ENCODE data around the gene CALB2. TPM values are rescaled to one million over a fixed set of nuclear protein-coding genes. Genes with fewer than 3 reads are reported as not detected.

Gene CALB2
- total and polyA plus RNA-seq, 2 of the 13 experiments (the other 11 are each of a cell fraction or from before 2014, with no cell fraction given): 0.37 to 0.40 TPM

DNA sequence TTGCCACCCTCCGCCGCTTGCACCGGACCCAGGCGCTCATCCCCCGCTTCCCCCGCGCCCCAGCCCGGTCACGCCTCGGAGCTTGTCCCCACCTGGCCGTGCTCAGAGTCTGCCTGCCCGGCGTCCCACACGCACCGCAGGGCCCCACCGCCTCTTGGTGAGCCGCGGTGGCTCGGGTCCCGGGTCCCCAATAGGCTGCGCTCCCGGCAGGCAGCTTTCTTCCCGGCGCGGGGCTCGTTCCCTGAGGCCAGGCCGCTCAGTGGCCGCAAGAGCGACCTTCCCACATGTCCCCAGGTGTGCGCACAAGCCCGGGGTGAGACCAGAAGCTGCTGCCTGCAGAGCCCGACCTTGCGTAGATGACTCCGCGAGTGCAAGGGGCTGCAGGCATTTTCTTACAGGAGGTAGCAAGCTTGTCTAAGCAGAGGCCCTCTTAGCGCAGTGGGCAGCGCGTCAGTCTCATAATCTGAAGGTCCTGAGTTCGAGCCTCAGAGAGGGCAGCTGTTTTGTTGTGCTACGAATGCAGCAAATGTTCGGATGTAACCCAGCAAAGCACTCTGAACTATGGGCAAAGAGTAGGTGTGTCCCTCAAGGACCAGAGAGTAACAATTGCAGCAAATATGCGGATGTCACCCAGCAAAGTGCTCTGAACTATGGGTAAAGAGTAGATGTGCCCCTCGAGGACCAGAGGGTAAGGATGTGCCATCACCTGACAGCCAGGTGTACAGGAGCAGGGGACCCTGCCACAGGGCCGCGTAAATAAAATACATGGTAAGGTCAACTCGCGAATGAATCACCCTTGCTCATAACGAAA lies 67.8 kb downstream of the CALB2 start (continued):
- peak; percentile 55; the same call in 1 of the 2 replicates for TF ChIP-seq NR1H2 (CRISPR knock-in tag; IDR thresholded peaks at IDR 0.05; ENCODE audit: borderline replicate concordance, low read depth)
- TF ChIP-seq ZNF234 (CRISPR knock-in tag; conservative IDR thresholded peaks at IDR 0.05): peak; percentile 91; the same call in 1 of the 2 replicates
- TF ChIP-seq, protein P1, sequence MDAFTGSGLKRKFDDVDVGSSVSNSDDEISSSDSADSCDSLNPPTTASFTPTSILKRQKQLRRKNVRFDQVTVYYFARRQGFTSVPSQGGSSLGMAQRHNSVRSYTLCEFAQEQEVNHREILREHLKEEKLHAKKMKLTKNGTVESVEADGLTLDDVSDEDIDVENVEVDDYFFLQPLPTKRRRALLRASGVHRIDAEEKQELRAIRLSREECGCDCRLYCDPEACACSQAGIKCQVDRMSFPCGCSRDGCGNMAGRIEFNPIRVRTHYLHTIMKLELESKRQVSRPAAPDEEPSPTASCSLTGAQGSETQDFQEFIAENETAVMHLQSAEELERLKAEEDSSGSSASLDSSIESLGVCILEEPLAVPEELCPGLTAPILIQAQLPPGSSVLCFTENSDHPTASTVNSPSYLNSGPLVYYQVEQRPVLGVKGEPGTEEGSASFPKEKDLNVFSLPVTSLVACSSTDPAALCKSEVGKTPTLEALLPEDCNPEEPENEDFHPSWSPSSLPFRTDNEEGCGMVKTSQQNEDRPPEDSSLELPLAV (CRISPR knock-in tag; conservative IDR thresholded peaks at IDR 0.05; ENCODE audit: low read depth): no peak
- peak; percentile 63; the same call in 1 of the 2 replicates for TF ChIP-seq PHF20 (CRISPR knock-in tag; IDR thresholded peaks at IDR 0.05)
- TF ChIP-seq NRL (CRISPR knock-in tag; IDR thresholded peaks at IDR 0.05; ENCODE audit: borderline replicate concordance): peak; percentile 94; the same call in 1 of the 2 replicates
- TF ChIP-seq, protein P2, sequence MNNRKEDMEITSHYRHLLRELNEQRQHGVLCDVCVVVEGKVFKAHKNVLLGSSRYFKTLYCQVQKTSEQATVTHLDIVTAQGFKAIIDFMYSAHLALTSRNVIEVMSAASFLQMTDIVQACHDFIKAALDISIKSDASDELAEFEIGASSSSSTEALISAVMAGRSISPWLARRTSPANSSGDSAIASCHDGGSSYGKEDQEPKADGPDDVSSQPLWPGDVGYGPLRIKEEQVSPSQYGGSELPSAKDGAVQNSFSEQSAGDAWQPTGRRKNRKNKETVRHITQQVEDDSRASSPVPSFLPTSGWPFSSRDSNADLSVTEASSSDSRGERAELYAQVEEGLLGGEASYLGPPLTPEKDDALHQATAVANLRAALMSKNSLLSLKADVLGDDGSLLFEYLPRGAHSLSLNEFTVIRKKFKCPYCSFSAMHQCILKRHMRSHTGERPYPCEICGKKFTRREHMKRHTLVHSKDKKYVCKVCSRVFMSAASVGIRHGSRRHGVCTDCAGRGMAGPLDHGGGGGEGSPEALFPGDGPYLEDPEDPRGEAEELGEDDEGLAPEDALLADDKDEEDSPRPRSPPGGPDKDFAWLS (CRISPR knock-in tag; IDR thresholded peaks at IDR 0.05; ENCODE audit: borderline replicate concordance): peak; percentile 90; the same call in 1 of the 2 replicates
- TF ChIP-seq, protein P3, sequence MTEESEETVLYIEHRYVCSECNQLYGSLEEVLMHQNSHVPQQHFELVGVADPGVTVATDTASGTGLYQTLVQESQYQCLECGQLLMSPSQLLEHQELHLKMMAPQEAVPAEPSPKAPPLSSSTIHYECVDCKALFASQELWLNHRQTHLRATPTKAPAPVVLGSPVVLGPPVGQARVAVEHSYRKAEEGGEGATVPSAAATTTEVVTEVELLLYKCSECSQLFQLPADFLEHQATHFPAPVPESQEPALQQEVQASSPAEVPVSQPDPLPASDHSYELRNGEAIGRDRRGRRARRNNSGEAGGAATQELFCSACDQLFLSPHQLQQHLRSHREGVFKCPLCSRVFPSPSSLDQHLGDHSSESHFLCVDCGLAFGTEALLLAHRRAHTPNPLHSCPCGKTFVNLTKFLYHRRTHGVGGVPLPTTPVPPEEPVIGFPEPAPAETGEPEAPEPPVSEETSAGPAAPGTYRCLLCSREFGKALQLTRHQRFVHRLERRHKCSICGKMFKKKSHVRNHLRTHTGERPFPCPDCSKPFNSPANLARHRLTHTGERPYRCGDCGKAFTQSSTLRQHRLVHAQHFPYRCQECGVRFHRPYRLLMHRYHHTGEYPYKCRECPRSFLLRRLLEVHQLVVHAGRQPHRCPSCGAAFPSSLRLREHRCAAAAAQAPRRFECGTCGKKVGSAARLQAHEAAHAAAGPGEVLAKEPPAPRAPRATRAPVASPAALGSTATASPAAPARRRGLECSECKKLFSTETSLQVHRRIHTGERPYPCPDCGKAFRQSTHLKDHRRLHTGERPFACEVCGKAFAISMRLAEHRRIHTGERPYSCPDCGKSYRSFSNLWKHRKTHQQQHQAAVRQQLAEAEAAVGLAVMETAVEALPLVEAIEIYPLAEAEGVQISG (CRISPR knock-in tag; IDR thresholded peaks at IDR 0.05): peak; percentile 94
- TF ChIP-seq, protein P4, sequence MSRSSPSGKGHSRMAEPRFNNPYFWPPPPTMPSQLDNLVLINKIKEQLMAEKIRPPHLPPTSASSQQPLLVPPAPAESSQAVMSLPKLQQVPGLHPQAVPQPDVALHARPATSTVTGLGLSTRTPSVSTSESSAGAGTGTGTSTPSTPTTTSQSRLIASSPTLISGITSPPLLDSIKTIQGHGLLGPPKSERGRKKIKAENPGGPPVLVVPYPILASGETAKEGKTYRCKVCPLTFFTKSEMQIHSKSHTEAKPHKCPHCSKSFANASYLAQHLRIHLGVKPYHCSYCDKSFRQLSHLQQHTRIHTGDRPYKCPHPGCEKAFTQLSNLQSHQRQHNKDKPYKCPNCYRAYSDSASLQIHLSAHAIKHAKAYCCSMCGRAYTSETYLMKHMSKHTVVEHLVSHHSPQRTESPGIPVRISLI (CRISPR knock-in tag; IDR thresholded peaks at IDR 0.05; ENCODE audit: borderline replicate concordance): peak; percentile 81; the same call in 1 of the 2 replicates
- peak; percentile 74; the same call in 1 of the 2 replicates for TF ChIP-seq ZNF557 (CRISPR knock-in tag; IDR thresholded peaks at IDR 0.05)
- peak; percentile 75 for TF ChIP-seq ZNF652 (CRISPR knock-in tag; IDR thresholded peaks at IDR 0.05; ENCODE audit: borderline replicate concordance, low read depth)
- TF ChIP-seq, protein P5, sequence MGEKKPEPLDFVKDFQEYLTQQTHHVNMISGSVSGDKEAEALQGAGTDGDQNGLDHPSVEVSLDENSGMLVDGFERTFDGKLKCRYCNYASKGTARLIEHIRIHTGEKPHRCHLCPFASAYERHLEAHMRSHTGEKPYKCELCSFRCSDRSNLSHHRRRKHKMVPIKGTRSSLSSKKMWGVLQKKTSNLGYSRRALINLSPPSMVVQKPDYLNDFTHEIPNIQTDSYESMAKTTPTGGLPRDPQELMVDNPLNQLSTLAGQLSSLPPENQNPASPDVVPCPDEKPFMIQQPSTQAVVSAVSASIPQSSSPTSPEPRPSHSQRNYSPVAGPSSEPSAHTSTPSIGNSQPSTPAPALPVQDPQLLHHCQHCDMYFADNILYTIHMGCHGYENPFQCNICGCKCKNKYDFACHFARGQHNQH (CRISPR knock-in tag; IDR thresholded peaks at IDR 0.05): peak; percentile 99
- peak; percentile 96 for TF ChIP-seq ESRRA (CRISPR knock-in tag; IDR thresholded peaks at IDR 0.05; ENCODE audit: low read depth)
- TF ChIP-seq XRCC5 (optimal IDR thresholded peaks at IDR 0.05; ENCODE audit: low read length): peak; percentile 23
- TF ChIP-seq, protein P6, sequence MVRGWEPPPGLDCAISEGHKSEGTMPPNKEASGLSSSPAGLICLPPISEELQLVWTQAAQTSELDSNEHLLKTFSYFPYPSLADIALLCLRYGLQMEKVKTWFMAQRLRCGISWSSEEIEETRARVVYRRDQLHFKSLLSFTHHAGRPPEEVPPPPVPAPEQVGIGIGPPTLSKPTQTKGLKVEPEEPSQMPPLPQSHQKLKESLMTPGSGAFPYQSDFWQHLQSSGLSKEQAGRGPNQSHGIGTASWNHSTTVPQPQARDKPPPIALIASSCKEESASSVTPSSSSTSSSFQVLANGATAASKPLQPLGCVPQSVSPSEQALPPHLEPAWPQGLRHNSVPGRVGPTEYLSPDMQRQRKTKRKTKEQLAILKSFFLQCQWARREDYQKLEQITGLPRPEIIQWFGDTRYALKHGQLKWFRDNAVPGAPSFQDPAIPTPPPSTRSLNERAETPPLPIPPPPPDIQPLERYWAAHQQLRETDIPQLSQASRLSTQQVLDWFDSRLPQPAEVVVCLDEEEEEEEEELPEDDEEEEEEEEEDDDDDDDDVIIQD (CRISPR knock-in tag; IDR thresholded peaks at IDR 0.05; ENCODE audit: low read depth): peak; percentile 97
- no peak; the same call in 1 of the 2 replicates for TF ChIP-seq ATF7 (IDR thresholded peaks at IDR 0.05)
- TF ChIP-seq ATF7 (CRISPR knock-in tag; IDR thresholded peaks at IDR 0.05): peak; percentile 91
- TF ChIP-seq ZNF878 (CRISPR knock-in tag; IDR thresholded peaks at IDR 0.05): peak; percentile 73; the same call in 1 of the 2 replicates
